ENCODE data around the gene CREBBP. TPM values are rescaled to one million over a fixed set of nuclear protein-coding genes. Genes with fewer than 3 reads are reported as not detected.
"Not testable (repeated sequence)": the region's sequence is repeated elsewhere in the genome, so short reads cannot be mapped to it uniquely, and the experiment has no call there.

The CREBBP gene
- total and polyA plus RNA-seq, 9 of the 15 experiments (the other 6 are each of a cell fraction or from before 2014, with no cell fraction given) = 0.70 to 24.8 (median 5.6) TPM

DNA sequence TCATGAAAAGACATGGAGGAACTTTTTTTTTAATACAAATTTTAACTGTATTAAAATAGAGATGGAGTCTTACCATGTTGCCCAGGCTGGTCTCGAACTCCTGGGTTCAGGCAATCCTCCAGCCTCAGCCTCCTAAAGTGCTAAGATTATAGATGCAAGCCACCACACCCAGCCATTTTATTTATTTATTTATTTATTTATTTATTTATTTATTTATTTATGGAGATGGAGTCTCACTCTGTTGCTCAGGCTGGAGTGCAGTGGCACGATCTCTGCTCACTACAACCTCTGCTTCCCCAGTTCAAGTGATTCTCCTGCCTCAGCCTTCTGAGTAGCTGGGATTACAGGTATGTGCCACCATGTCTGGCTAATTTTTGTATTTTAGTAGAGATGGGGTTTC lies 46.6 kb upstream of the CREBBP start:
- H3K4me1 ChIP-seq (replicated peaks in 1 of 2; ENCODE audit: control insufficient read depth in 2 of 2, insufficient read depth in 2 of 2, low read length in 2 of 2); H4K20me1 ChIP-seq (replicated peaks; ENCODE audit: control insufficient read depth, insufficient read depth, low read length); BruUV-seq (replicated peaks); H3K36me3 ChIP-seq (ENCODE audit: control insufficient read depth, insufficient read depth, low read length); H3K4me2 ChIP-seq (ENCODE audit: insufficient read depth, low read length); H3K9me1 ChIP-seq (ENCODE audit: control insufficient read depth, insufficient read depth, low read length); ATAC-seq; intact Hi-C loops (cut with micrococcal nuclease); H3K9ac ChIP-seq (ENCODE audit: insufficient read depth in 1 of 2, low read depth in 2 of 2, low read length in 2 of 2); H2AFZ ChIP-seq (ENCODE audit: low read depth, low read length); H3K79me2 ChIP-seq (ENCODE audit: control insufficient read depth, insufficient read depth, low read length); H3K9me3 ChIP-seq (replicated peaks; ENCODE audit: control insufficient read depth, insufficient read depth, low read depth, low read length); POLR2A ChIA-PET; H3K27ac ChIP-seq (ENCODE audit: extremely low read depth, low read depth, low read length); H3K4me3 ChIP-seq; FAIRE-seq; CTCF ChIA-PET (ENCODE audit: low intra/inter-chr PET ratio); in situ Hi-C loops (cut with MboI); DNase-seq (ENCODE audit: extremely low read depth in 1 of 4, low spot score in 3 of 4): not testable (repeated sequence)
- WGBS (ENCODE audit: insufficient coverage, low coverage, missing lambda C conversion rate) = 3% methylated on average over 2 of the region's 2 CpGs
- peaks cover 20 to 25% of the 10 kb centered on the region in 2 experiments for H3K27me3 ChIP-seq (ENCODE audit: control insufficient read depth in 2 of 2, insufficient read depth in 2 of 2, low read length in 2 of 2)

- Histone ChIP-seq H3K9me1 (ENCODE audit: control insufficient read depth, insufficient read depth, low read length) (no peaks in the 10 kb centered on the region), H4K20me1 (replicated peaks; ENCODE audit: control insufficient read depth, insufficient read depth, low read length) (no peaks in the 10 kb centered on the region), H3K4me1 (replicated peaks in 1 of 2; ENCODE audit: control insufficient read depth in 2 of 2, insufficient read depth in 2 of 2, low read length in 2 of 2) (no peaks in the 10 kb centered on the region), H3K4me3 (no peak overlapping the region), H2AFZ (ENCODE audit: low read depth, low read length) (no peak overlapping the region), H3K9ac (ENCODE audit: insufficient read depth in 1 of 2, low read depth in 2 of 2, low read length in 2 of 2) (no peak overlapping the region), H3K9me3 (replicated peaks; ENCODE audit: control insufficient read depth, insufficient read depth, low read depth, low read length) (no peaks in the 10 kb centered on the region; the same call in 1 of the 2 replicates), H3K36me3 (ENCODE audit: control insufficient read depth, insufficient read depth, low read length) (no peaks in the 10 kb centered on the region), H3K27ac (ENCODE audit: extremely low read depth, low read depth, low read length) (no peak overlapping the region), H3K4me2 (ENCODE audit: insufficient read depth, low read length) (no peak overlapping the region), H3K79me2 (ENCODE audit: control insufficient read depth, insufficient read depth, low read length) (no peaks in the 10 kb centered on the region), H3K27me3 (ENCODE audit: control insufficient read depth in 2 of 2, insufficient read depth in 2 of 2, low read length in 2 of 2) (peaks cover 25 to 47% of the 10 kb centered on the region in 2 experiments)
- no peak for TF ChIP-seq POLR2AphosphoS2 (IDR thresholded peaks at IDR 0.05; ENCODE audit: low read length)
- TF ChIP-seq CEBPB (tag; IDR thresholded peaks at IDR 0.05) = peak; percentile 69
- no peak for TF ChIP-seq CBX2 (IDR thresholded peaks at IDR 0.05; ENCODE audit: insufficient read depth, low read length, poor library complexity, severe bottlenecking)
- TF ChIP-seq CEBPG (CRISPR knock-in tag; IDR thresholded peaks at IDR 0.05) = no peak
- TF ChIP-seq CEBPG (tag; conservative IDR thresholded peaks at IDR 0.05 in 1 of 2, IDR thresholded peaks at IDR 0.05 in 1 of 2) = peak; percentile 32 to 61; a peak in 2 of 4 replicates
- DNase-seq (ENCODE audit: extremely low read depth in 1 of 4, low spot score in 3 of 4) (no peak), FAIRE-seq (no peak), ATAC-seq (no peak)
- intact Hi-C loops (cut with micrococcal nuclease) (no loop called here), in situ Hi-C loops (cut with MboI) (no loop called here)
- no TSS peak for BruUV-seq (replicated peaks)
- POLR2A ChIA-PET = interaction anchor here (0.6 kb wide), 2 partner anchors 16 to 41 kb away, joined by 3 to 4 read pairs; no protein-coding TSS in a partner anchor
- CTCF ChIA-PET (ENCODE audit: low intra/inter-chr PET ratio) = no interaction called here
Observed at GRCh38 chr16:3924763-3925162, 44.2 kb upstream of the CREBBP start.

All from K562 (cell line).